Activated CD4-positive, alpha-beta T cell treated with anti-CD3 and anti-CD28 coated beads, Interleukin-2, amount 50 U/mL, for 24 hours (primary cell): ENCODE measurements around the gene ZMIZ2.
"Not testable (repeated sequence)": the region's sequence is repeated elsewhere in the genome, so short reads cannot be mapped to it uniquely, and the experiment has no call there.

Source experiments
- DNase-seq, 2 donors: peaks; one replicate each; pipeline ENCODE4 v3.0.0-alpha.2; 2020; ENCODE audit warnings: low read depth in 1 of 2, low spot score in 1 of 2

Gene ZMIZ2, protein sequence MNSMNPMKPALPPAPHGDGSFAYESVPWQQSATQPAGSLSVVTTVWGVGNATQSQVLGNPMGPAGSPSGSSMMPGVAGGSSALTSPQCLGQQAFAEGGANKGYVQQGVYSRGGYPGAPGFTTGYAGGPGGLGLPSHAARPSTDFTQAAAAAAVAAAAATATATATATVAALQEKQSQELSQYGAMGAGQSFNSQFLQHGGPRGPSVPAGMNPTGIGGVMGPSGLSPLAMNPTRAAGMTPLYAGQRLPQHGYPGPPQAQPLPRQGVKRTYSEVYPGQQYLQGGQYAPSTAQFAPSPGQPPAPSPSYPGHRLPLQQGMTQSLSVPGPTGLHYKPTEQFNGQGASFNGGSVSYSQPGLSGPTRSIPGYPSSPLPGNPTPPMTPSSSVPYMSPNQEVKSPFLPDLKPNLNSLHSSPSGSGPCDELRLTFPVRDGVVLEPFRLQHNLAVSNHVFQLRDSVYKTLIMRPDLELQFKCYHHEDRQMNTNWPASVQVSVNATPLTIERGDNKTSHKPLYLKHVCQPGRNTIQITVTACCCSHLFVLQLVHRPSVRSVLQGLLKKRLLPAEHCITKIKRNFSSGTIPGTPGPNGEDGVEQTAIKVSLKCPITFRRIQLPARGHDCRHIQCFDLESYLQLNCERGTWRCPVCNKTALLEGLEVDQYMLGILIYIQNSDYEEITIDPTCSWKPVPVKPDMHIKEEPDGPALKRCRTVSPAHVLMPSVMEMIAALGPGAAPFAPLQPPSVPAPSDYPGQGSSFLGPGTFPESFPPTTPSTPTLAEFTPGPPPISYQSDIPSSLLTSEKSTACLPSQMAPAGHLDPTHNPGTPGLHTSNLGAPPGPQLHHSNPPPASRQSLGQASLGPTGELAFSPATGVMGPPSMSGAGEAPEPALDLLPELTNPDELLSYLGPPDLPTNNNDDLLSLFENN

DNA sequence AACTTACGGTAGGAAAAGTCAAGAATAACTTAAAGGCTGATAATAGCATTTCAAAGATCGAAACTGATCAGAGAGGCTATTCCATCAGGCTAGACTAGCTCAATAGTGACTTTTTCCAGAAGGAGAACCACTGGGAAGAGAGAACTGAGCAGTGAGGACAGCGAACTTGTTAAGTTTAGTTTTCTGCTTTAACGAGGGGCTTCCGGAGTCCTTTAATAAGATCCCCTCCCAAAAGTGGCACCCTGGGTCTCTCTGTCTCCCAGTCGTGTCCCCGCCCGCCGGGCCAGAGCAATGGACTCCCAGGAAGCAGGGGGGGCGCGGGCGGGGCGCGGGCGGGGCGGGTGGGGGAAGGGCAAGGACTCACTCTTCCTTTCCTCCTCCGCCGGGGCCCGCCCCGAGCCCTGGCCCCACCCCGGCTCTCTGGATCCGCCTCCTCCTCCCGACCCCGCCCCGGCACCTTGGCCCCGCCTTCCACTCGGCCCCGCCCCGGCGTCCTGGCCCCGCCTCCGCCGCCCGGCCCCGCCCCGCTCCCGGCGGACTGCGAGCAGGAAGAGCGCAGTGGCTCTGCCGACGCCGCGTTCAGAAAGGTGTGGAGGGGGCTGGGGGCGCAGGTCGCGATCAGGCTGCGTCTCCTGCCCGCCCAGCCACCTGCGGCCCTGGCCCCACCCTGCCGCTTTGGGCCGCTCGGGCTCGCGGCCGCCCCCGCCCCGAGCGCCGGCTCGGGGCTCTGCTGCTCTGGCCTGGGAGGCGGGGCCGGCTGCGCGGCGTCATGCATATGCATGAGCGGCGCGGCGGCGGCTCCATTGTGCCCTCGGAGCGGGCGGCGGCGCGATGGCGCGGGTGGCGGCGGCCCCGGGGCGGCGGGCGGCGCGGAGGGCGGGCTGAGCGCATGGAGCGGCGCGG is at the start of gene ZMIZ2:
TSS of gene ZMIZ2 (plus strand) at position 803 of the 903 bp plus-strand sequence. CDS start 7,403 bp downstream, outside the sequence.
- peak; percentile 86 to 94 for DNase-seq

DNA sequence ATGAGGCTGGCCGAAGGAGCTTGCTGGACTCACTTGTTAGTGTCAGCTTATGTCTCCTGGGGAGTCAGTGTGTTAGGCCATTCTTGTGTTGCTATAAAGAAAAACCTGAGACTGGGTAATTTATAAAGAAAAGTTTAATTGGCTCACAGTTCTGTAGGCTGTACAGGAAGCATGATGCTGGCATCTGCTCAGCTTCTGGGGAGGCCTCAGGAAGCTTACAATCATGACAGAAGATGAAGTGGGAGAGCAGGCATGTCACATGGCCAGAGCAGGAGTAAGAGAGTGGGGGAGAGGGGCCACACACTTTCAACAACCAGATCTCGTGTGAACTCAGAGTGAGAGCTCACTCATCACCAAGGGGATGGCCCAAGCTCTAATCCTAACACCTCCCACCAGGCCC is 49.0 kb upstream of the ZMIZ2 start:
- DNase-seq: not testable (repeated sequence)

DNA sequence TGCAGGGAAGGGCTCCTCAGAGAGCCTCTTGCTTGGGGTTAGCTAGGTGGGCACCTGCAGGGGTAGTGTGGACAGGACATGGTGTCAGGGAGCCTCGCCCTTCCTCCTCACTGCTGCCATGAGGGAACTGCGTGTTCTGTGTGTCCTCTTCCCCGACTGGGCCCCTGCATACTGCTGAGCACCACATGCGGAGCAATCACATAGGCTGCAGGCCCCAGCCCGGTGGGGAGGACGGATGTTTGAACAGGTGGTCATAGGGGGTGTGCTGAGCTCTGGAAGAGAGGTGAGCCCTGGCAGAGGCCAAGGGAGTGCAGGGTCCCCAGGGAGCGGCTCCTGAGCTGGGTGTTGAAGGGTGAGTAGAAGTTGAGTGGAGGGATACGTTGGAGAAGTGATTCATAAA is 48.3 kb upstream of the ZMIZ2 start:
- DNase-seq: no peak

DNA sequence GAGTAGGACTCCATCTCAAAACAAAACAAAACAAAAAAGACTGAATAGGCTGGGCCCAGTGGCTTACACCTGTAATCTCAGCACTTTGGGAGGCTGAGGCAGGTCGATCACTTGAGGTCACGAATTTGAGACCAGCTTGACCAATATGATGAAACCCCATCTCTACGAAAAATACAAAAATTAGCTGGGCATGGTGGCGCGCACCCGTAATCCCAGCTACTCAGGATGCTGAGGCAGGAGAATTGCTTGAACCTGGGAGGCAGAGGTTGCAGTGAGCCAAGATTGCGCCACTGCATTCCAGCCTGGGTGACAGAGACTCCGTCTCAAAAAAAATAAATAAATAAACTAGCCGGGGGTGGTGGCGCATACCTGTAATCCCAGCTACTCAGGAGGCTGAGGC is 45.3 kb upstream of the ZMIZ2 start:
- not testable (repeated sequence) for DNase-seq

DNA sequence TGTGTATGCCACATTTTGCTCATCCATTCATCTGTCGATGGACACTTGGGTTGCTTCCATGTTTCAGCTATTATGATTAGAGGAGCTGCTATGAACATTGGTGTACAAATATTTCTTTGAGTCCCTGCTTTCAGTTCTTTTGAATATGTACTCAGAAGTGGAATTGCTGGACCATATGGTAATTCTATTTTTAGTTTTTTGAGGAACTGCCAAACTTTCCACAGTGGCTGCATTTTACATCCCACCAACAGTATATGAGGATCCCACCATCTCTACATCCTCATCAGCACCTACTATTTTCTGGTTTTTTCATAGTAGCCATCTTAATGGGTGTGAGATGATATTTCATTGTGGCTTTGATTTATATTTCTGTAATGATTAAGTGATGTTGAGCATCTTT is 44.7 kb upstream of the ZMIZ2 start:
- DNase-seq: no peak

DNA sequence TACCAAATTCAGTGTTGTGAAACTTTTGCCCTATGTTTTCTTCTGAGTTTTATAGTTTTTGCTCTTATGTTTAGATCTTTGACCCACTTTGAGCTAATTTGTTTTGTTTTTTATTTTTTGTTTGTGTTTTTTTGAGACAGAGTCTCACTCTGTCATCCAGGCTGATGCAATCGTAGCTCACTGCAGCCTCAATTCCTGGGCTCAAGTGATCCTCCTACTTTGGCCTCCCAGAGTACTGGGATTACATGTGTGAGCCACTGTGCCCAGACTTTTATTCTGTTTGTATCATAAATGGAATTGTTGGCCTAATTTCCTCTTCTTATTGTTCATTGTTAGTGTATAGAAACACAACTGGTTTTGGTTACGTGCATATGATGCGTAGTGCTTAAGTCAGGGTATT is 43.2 kb upstream of the ZMIZ2 start:
- no peak for DNase-seq

DNA sequence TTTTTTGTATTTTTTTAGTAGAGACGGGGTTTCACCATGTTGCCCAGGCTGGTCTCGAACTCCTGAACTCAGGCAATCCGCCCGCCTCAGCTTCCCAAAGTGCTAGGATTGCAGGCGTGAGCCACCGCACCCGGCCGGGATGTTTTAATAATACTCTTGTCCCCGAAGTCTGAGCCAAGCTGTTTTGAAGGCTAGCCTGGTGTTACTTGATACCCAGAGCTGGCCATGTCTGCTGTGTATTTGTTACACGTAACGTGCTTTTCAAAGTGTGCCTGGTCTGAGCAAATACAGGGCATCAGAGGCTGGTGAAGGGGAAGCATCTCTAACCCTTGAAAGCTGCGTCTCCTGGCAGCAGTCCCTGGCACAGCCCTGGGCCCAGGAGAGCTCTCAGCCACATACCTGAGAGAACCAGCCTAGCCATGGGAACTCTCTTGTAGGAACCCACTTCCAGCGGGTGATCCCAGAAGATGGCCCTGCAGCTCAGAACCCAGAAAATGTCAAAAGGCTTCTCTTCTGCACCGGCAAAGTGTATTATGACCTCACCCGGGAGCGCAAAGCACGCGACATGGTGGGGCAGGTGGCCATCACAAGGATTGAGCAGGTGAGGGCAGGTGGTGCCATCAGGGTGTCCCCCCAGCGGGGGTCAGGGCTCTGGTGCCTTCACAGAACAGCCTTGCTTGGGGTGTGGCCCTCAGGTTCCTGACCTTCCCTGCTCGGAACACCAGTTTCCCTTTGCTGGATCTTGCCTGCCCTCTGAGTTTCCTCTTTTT is 41.7 kb upstream of the ZMIZ2 start:
- no peak for DNase-seq

DNA sequence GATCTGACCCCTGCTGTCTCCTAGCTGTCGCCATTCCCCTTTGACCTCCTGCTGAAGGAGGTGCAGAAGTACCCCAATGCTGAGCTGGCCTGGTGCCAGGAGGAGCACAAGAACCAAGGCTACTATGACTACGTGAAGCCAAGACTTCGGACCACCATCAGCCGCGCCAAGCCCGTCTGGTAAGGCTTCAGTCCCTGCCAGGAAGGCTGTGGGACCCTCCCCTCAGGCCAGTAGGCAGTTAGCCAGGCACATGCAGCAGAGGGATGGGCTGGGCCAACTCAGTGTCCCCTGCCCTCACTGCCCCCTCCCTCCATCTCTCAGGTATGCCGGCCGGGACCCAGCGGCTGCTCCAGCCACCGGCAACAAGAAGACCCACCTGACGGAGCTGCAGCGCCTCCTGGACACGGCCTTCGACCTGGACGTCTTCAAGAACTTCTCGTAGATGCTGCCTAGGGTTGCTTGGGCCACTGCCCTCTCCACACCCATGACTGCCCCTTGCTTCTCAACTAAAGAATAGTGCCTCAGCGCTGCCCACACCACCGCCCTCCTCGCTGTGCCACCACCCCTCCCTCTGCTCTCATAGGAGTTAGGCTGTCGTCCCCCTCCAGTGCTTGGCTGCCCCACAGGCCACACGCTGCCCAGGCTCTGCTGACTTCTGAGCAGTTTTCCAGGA is 41.0 kb upstream of the ZMIZ2 start:
- no peak for DNase-seq

DNA sequence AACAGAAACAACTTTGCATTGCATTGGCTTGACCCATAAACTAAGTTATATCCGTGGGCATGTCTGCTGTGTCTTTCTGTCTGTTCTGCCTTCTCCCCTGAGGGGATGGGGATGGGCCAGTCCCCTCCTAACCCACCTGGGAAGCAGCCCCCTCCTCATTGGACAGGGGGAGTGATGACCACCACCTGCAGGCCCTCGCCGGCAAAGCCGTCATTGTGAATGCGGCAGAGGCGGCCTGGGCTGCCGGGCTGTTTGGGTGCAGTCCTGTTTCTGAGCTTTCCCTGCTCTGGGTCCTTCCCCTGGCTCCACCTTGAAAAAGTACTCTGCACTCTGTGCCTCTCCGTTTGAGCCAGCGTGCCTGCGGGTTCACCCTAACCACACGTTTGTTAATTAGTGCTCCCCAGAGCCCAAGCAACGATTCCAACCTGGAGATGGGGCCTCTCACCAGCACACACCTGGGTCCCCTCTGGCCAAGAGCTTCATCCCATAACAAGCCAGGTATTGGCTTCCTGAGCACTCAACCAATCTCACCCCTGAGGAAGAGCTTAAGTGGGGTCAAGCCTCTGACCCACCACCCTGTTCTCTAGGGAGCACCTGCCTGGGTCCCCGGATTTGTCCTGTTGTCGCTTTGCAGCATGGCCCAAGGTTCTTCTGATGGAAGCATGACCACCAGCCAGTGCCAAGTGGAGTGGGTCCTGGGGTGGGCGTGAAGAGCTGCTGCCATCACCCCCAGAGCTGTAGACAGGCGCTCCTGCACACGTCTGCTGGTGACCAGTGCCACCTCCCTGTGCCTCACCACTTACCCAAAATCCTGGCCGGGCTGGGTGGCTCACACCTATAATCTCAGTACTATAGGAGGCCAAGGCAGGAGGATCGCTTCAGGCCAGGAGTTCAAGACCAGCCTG is 39.4 kb upstream of the ZMIZ2 start:
- DNase-seq: no peak

DNA sequence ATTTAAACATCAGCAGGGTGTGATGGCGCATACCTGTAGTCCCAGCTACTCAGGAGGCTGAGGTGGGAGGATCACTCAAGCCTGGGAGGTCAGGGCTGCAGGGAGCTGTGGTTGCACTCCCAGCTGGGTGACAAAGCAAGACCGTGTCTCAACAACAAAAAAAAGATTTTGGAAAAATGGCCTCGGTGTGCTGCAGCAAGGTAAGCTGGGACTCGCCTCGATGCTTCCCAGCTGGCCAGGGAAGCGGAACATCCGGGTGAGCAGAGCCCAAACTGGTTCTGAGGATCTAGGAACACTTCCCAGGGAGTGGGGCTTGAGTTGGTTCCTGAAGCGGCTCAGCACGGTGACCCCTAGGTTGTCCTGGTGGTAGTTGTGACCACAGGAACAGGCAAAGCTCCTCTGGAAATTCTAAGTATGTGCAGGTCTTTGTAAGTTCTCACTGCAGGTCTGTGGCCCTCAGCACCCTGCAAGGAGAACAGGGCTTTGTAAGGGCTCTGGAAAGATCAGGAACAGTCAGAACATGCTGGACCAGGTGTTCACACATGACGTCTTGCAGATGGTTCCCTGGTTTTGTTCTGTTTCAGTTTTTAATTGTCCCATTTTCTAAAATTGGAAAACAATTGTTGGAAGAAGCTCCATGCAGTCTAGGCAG is 38.6 kb upstream of the ZMIZ2 start:
- no peak for DNase-seq

DNA sequence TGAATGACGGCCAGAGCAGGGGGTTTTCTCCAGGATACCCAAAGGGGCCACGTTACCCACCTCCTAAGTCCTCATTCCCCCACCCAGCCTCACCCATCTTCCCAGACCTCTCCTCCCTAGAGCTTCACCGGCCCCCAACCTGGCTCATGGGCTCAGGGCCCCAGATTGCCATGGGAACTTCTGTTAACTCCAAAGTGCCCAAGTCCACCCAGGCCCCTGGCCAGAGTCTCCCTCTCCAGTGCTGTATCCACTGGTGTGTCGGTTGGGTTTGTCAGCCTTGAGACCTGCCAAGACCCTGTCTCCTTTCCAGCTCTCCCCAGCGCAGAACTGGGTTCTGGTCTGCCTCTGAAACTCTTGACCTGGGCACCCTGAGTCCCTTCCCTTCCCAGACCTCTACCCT is 37.1 kb upstream of the ZMIZ2 start:
- DNase-seq: no peak

DNA sequence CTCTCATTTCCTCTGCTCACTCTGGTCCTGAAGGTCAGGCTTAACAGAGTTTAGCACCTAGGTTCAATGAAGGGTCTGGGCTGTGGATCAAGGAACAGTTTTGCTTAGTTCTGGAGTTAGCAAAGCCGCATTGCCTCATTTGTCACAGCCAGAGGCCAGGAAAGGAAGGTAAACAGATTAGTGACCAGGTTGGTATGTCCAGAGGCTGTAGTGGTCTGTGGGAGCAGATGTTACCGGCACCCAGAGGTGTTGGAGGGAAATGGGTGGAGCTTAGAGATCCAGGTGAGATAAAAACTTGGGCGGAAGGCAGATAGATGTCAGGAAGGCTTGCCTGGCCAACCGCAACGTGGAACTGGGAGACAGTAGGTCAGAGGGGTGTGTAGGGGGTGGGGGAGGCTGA is 36.6 kb upstream of the ZMIZ2 start:
- no peak for DNase-seq

DNA sequence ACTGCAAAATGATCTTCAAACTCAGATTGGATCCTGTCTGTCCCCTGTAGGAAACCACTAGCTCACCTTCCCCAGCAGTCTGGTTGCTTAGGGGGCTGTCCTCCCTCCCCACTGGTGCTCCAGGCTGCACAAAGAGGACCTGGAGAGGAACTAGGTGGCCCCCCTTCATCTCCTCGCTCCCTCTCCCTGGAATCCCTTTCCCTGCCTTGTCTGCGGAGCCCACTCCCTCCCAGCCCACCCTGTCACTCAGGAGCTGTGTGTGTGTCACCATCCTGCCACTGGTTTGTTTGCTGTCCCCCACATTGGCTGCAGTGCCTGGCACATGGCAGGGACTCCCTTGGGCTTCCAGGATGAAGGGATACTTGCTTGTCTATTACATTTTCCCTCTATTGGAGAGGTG is 35.5 kb upstream of the ZMIZ2 start:
- no peak for DNase-seq

DNA sequence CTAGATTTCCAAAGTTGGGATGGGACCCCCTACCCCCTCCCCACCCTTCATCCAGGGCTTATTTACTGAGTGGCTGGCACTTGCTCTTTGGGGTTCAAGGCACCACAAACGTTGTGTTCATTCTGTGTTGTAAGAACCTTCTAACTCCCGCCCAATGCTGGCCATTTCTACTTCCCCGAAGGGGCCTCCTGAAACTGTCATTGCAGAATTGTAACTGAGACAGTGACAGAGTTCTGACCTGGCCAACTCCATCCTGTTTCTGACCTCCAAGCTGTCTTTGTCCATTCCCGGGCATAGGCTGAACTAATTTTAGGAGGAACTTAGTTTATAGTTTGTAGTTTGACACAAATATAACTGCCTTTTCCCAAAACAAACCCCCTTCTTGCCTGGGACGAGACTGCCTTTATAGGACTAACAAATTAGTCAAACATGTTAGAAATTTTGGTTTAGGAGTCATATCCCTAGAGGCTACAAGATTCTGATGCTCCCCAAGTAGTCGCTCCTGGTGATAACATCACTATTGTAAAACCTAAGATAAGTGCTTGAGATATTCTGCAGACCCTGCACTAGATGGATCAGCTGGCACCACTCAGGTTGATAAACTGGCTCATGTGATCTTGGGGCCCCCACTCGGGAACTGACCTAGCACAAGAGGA is 34.8 kb upstream of the ZMIZ2 start:
- DNase-seq: no peak

DNA sequence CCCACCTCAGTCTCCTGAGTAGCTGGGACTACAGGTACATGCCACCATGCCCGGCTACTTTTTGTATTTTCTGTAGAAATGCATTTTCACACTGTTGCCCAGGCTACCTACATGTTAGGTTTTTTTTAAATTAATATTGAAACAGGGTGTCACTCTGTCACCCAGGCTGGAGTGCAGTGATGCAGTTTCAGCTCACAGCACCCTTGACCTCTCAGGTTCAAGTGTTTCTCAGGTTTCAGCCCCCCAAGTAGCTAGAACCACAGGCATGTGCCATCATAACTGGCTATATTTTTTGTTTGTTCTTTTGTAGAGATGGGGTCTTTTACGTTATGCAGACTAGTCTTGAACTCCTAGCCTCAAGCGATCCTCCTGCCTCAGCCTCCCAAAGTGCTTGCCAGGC is 32.4 kb upstream of the ZMIZ2 start:
- DNase-seq: no peak

DNA sequence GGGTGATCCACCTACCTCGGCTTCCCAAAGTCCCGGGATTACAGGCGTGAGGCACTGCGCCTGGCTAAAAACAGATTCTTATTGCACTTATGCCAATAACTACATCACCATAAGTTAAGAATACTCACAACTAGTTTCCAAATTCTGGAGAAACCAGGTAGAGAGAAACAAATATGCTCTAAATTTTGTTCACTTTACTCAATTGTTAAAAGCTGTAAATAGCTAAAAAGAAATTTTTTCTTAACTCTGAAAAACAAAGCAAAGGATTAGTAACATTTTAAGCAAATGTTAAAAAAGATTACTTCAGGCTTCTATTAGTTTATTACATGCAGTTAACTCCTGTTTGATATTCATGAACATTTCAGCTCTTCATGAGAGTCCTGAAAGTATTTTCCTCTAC is 28.3 kb upstream of the ZMIZ2 start:
- no peak for DNase-seq

DNA sequence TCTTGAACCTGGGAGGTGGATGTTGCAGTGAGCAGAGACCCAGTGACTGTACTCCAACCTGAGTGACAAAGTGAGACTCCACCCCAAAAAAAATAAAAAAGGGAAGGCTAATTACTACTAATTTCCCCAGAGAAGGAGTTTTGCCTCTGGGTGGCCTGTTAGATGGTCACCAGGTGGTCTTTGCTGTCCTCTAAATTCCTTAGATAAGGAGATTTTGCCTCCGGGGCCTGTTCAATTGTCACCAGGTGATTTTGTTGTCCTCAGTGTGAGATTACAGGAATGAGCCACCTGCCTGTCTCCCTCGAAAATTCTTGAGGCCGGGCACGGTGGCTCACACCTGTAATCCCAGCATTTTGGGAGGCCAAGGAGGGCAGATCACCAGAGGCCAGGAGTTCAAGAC is 24.4 kb upstream of the ZMIZ2 start:
- DNase-seq: no peak

DNA sequence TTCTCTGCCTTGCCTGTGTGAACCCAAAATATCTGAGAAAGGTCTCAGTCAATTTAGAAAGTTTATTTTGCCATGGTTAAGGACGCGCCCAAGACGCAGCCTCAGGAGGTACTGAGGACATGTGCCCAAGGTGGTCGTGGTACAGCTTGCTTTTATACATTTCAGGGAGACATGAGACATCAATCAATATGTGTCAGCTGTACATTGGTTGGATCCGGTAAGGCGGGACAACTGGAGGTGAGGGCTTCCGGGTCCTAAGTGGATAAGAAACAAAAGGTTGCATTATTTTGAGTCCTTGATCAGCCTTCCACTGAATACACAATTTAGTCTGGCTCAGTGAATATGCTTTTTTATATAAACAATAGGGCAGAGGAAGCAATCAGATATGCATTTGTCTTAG is 22.4 kb upstream of the ZMIZ2 start:
- DNase-seq: not testable (repeated sequence)
